ENCODE data around the gene PGBD1. TPM values are rescaled to one million over a fixed set of nuclear protein-coding genes. Genes with fewer than 3 reads are reported as not detected.
A peak's percentile ranks its signal among the peaks of the same experiment; 100 is the strongest.

PGBD1 gene
- total RNA-seq, 1 experiment from 2014 or later: 6.8 TPM

DNA sequence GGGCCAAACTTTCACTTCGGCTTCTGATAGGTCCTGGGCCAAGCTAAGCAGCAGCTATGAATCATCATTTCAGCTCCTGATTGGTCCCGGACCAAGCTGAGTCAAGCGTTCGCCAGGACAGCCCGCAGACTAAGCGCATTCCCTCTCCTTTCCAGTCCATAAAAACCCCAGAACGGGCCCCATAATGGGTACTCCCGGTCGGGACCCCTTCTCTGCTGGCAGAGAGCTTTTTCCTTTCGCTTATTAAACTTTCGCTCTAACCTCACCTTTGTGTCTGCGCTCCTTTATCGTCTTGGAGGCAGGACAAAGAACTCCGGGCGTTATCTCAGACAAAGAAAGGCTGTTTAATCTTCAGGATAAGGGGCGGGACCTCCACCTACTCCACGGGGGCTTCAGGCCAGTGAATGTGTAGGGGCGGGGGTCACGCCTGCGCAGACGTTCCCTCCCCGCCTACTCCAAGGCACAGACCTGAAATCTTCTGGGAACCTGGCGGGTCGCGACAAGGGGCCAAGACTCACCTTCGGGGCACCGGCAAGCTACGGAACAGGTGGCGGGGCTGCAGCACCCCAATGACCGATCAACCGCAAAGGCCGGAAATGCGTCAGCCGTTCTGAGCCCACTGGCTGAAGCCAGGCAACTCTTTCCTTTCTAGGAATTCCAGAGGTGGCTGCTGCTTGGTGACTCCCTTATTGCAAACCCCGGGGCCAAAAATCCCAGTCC, 54.4 kb downstream of the PGBD1 start, which contains the start of gene ZSCAN31:
ZSCAN31 (minus strand) TSS at position 585 of the 720 bp plus-strand sequence. CDS start 6,465 bp downstream, outside the sequence.
- peak; percentile 90 for DNase-seq

DNA sequence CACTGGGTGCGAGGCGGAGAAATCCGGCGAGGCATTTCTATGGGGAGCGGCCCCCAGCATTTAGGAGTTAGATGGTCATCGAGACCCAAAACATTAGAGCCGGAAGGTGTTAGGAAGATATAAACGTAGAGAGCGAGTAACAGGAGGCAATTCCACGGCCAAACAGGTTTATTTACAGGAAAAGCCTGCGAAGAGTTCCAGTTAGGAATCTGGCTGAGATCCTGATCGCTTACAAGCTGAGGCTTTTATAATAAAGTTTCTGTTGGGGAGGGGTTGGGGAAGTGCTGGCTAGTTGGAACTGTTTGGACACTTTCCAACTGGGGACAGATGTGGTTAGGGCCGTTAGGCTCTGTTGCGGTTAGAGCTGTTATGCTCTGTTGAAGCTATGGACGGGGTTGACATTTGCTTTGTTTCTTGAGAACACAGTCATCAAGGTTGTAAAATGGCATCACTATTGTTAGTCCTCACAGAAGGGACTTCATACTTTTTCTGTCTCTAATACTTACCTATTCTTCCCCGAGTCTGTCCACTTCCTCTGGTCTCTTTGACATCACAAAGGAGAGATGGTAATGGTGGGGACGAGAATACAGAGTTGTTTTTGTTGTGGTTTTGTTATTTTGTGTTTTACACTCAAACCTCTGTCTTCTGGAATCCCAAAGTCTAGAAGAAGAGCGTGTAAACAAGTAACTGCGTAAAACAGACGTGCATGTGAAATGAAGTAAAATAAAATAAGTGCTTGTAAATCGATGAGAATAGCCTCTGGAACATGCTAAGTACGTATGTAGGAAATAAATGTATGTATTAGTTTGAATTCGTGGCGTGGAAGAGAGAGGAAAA, 55.1 kb downstream of the PGBD1 start:
- no peaks in the 10 kb centered on the region for H3K36me3 ChIP-seq (replicated peaks; ENCODE audit: control insufficient read depth, insufficient read depth, low read length)
- no peaks in the 10 kb centered on the region for H3K27me3 ChIP-seq (ENCODE audit: control insufficient read depth, insufficient read depth, low read length)
- H3K4me3 ChIP-seq (ENCODE audit: insufficient read depth, low read depth, low read length): peak overlapping the region; percentile 53
- DNase-seq: no peak

More for the DNA sequence above, 54.4 kb downstream of the PGBD1 start, which contains the start of gene ZSCAN31:
- Histone ChIP-seq H3K4me3 (ENCODE audit: insufficient read depth, low read depth, low read length) (peak within 1 kb of the TSS; percentile 53), H3K36me3 (replicated peaks; ENCODE audit: control insufficient read depth, insufficient read depth, low read length) (no peaks in the 10 kb centered on the region), H3K27me3 (ENCODE audit: control insufficient read depth, insufficient read depth, low read length) (no peaks in the 10 kb centered on the region)

DNA sequence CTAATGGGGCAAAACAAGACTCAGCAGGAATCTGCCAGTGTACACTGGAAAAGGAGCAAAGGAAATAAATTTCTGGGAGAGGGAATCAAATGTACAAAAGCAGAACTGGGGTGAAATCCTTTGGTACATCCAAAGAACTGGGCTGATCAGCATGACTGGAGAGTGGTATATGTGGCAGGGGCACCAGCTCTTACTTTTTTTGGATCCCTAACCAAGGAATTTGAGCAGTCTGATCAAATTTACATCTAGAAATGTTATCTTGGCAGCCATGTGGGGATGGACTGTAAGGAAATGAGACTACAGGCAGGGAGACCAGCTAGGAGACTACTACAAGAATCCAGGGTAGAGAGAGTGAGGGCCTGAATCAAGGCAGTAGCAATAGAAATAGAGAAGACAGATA, 55.7 kb downstream of the PGBD1 start:
- DNase-seq: no peak
- H3K36me3 ChIP-seq (replicated peaks; ENCODE audit: control insufficient read depth, insufficient read depth, low read length): no peaks in the 10 kb centered on the region
- H3K4me3 ChIP-seq (ENCODE audit: insufficient read depth, low read depth, low read length): peak overlapping the region; percentile 53; the same call in 1 of the 2 replicates
- no peaks in the 10 kb centered on the region for H3K27me3 ChIP-seq (ENCODE audit: control insufficient read depth, insufficient read depth, low read length)

DNA sequence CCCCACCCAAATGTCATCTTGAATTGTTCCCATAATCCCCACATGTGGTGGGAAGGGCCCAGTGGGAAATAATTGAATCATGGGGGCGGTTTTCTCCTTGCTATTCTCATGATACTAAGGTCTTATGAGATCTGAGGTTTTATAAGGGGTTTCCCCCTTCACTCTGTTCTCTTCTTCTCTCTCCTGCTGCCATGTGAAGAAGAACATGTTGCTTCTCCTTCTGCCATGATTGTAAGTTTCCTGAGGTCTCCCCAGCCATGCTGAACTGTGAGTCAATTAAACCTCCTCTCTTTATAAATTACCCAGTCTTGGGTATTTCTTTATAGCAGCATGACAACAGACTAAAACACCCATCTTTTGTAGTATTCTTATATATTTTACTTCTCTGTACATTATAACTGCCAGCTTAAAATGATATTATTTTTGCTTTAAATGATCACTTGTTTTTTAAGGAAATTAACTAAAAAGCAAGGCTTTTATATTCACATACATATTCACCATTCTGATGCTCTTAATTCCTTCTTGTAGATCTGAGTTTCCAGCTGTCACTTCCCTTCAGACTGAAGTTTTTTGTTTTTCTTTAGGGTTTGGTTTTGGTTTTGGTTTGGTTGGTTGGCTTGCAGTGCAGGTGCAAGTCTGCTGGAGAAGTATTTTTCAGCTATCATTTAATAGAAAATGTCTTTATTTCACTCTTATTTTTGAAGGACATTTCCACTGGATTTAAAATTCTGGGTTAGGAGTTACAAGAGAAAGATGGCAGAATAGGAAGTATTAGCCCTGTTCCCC, 59.1 kb downstream of the PGBD1 start:
- DNase-seq: no peak
- H3K27me3 ChIP-seq (ENCODE audit: control insufficient read depth, insufficient read depth, low read length): peaks cover 1% of the 10 kb centered on the region; the same call in 1 of the 2 replicates
- H3K4me3 ChIP-seq (ENCODE audit: insufficient read depth, low read depth, low read length): no peak overlapping the region
- no peaks in the 10 kb centered on the region for H3K36me3 ChIP-seq (replicated peaks; ENCODE audit: control insufficient read depth, insufficient read depth, low read length)

DNA sequence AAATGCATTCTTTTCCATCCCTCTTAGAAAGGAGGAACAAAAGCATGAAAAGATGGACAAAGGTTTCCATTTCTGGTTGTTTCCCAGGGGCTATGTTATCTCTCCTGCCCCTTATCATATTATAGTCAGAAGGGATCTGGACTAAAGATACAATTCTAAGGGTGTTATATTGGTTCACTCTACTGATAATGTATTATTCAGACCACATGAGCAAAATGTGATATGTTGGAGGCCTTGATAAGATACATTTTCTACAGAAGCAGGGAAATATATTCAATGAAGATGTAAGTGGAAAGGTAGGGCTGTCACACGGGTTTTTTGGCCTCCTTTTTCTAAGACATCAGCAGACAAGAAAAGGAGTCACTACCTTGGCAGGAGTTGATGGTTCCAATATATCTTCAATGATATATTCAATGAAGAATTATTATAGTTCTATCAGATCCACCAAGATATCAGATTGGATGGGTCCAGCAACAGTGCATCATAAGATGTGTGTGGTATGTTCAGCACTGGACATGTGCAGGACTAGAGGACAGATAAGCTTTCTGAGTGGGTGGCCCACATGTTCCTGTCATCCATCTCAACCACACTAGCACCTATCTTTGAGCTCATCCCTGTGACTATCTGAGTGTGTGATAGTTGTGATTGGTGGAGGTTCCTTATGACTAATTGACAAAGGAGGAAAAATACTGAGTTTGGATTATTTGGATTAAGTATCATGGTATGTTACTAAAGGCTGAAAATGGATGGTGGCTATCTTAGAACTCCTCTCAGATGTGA, 62.7 kb downstream of the PGBD1 start:
- Histone ChIP-seq H3K4me3 (ENCODE audit: insufficient read depth, low read depth, low read length) (no peak overlapping the region), H3K36me3 (replicated peaks; ENCODE audit: control insufficient read depth, insufficient read depth, low read length) (no peaks in the 10 kb centered on the region), H3K27me3 (ENCODE audit: control insufficient read depth, insufficient read depth, low read length) (peaks cover 3% of the 10 kb centered on the region; the same call in 1 of the 2 replicates)
- DNase-seq: no peak

DNA sequence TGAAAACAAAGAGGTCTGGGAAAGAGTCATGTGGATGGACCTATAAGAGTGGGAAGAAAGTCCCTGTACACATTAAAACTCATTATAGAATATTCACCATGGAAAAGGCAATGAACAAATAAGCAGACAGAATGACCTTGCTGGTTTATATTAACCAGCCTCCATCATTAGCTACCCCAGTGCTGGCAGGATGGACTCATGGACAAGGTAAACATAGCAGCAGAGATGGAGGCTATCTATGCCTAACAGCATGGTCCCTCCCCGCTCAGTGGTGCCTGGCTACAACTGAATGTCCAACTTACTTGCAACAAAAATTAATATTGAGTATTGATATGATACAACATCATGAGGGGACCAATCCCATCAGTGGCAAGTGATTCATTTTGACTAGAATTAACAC, 63.8 kb downstream of the PGBD1 start:
- no peak for DNase-seq
- Histone ChIP-seq H3K27me3 (ENCODE audit: control insufficient read depth, insufficient read depth, low read length) (peaks cover 3% of the 10 kb centered on the region; the same call in 1 of the 2 replicates), H3K4me3 (ENCODE audit: insufficient read depth, low read depth, low read length) (no peak overlapping the region), H3K36me3 (replicated peaks; ENCODE audit: control insufficient read depth, insufficient read depth, low read length) (no peaks in the 10 kb centered on the region)

DNA sequence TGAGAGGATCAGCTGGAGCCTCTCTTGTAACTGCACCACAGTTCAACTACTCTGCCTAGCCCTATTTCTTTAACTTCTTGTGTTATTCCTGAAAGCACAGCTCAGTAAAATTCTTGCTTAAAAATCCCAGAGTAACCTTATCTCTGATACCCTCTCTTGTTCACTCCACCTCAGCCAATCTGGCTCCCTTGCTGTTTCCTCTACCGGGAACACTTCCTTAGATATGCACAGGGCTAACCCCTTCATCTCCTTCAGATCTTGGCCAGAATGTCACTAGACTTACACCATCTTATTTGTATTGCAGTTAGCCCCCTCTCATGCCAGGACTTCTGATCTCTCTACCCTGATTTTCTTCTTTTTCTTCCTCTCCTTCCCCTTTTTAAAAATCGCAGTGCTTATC, 65.7 kb downstream of the PGBD1 start:
- no peaks in the 10 kb centered on the region for H3K36me3 ChIP-seq (replicated peaks; ENCODE audit: control insufficient read depth, insufficient read depth, low read length)
- peaks cover 3% of the 10 kb centered on the region; the same call in 1 of the 2 replicates for H3K27me3 ChIP-seq (ENCODE audit: control insufficient read depth, insufficient read depth, low read length)
- H3K4me3 ChIP-seq (ENCODE audit: insufficient read depth, low read depth, low read length): no peak overlapping the region
- no peak for DNase-seq

DNA sequence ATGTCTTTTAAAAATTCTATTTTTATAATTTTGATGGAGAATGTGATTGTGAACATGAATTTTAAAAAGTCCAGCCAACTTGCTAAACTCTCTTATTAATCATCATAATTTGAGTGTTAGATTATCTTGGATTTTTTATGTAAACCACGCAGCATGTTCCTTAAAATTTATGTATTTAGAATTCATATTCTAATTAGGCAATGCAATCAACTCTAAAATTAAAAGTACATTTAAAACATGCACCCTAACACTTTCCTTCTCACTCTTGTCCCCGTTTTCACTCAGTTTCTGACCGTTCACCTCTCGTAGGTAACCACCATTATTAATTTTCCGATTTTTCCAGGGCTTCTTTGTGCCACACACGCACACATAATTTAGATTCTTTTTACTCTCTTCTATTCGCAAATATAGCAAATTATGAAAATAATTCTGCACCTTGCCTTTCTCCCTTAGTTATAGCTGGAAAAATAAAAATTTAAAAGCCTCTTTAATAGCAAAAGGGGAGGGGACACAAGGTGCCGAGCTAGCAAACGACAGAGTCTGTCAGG, 68.0 kb downstream of the PGBD1 start:
- H3K27me3 ChIP-seq (ENCODE audit: control insufficient read depth, insufficient read depth, low read length): peaks cover 3% of the 10 kb centered on the region; the same call in 1 of the 2 replicates
- DNase-seq: no peak
- H3K4me3 ChIP-seq (ENCODE audit: insufficient read depth, low read depth, low read length): peak overlapping the region; percentile 74
- H3K36me3 ChIP-seq (replicated peaks; ENCODE audit: control insufficient read depth, insufficient read depth, low read length): no peaks in the 10 kb centered on the region

DNA sequence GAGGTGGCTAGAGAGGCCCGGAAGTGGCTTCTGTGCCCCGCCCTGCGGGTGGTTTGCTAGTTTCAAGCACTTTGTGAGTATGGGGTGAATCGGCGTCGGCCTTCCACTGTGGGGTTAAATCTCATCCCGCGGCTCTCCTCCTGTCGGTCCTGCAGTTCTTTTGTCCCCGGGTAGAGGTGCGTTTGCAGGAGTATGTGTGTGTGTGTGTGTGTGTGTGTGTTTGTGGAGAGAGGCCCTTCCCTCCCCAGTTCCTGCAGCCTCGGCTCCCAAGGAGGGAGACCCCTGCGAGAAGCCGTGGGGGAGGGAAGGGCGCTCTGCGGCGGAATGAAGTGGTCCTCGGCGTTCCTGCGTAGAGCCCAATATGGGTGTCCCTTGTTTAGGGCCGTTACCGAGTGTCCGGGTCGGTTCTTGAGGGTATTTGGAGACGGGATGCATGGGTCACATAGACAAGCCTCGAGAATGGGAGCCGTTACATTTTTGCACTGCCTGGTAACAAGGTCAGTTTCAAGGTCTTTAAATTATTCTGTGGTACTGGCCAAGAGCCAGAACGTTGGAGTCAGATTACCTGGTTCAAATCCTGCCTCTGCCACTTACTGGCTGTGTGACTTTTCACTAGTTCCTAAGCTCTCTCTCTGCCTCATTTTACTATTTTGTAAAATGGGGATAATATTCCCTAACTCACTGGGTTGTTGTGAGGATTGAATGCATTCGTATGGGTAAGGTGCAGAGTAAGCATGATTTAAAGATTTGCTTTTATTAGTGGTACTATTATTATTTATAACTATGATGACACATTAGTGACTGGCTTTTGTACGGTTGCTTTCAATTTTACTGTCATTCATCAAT, 68.7 kb downstream of the PGBD1 start, which contains the start of gene ZKSCAN3:
ZKSCAN3 (plus strand) TSS at position 56 of the 846 bp plus-strand sequence. CDS start 9,640 bp downstream, outside the sequence.
- DNase-seq: peak; percentile 82
- no peaks in the 10 kb centered on the region for H3K36me3 ChIP-seq (replicated peaks; ENCODE audit: control insufficient read depth, insufficient read depth, low read length)
- peak within 1 kb of the TSS; percentile 74 for H3K4me3 ChIP-seq (ENCODE audit: insufficient read depth, low read depth, low read length)
- peaks cover 3% of the 10 kb centered on the region; the same call in 1 of the 2 replicates for H3K27me3 ChIP-seq (ENCODE audit: control insufficient read depth, insufficient read depth, low read length)

DNA sequence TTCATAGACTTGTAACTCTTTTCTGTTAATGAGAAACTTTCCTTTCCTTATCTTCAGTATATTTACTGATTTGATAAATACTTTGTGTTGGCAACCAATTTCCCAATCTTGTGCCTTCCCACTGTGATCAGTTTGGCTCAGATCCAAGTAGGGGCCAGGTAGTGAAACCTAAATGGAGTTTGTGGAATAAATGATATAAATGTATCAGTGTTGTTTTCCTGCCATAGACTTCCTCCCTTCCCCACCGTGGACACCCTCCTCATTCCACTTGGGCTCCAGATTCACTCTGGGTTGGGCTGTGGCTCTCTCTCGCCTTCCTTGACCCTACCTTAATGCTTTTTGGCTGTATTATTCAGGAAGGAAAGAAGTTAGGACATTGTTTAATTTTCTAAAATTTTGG, 69.7 kb downstream of the PGBD1 start:
- DNase-seq: no peak
- Histone ChIP-seq H3K36me3 (replicated peaks; ENCODE audit: control insufficient read depth, insufficient read depth, low read length) (no peaks in the 10 kb centered on the region), H3K4me3 (ENCODE audit: insufficient read depth, low read depth, low read length) (no peak overlapping the region), H3K27me3 (ENCODE audit: control insufficient read depth, insufficient read depth, low read length) (no peaks in the 10 kb centered on the region)

DNA sequence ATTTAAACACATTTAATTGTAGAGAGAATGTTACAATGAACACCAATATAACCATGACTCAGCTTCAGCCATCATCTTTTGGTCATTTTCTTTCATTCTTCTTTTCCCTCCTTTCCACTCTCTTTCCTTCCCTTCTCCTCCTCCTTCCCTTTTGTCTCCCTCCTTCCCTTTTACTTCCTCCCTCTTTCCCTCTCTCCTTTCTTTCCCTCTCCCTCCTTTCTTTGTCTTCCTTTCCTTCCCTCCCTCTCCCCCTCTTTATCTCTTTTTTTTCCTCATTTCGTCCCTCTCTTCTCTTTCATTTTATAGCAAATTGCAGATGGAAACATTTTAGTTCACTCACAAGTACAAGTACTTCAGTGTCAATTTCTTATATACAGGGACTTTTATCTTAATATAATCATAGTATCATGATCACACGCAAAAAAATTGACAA, 70.1 kb downstream of the PGBD1 start:
- DNase-seq: no peak
- H3K4me3 ChIP-seq (ENCODE audit: insufficient read depth, low read depth, low read length): no peak overlapping the region
- no peaks in the 10 kb centered on the region for H3K27me3 ChIP-seq (ENCODE audit: control insufficient read depth, insufficient read depth, low read length)
- no peaks in the 10 kb centered on the region for H3K36me3 ChIP-seq (replicated peaks; ENCODE audit: control insufficient read depth, insufficient read depth, low read length)

Measured in H7 (cell line).